ENCODE measurements around the gene CCNB1IP1.
"Not testable (repeated sequence)": the region's sequence is repeated elsewhere in the genome, so short reads cannot be mapped to it uniquely, and the experiment has no call there.

The CCNB1IP1 gene

GRCh38 chr14:20332788-20333493, at the start of gene CCNB1IP1:
CCNB1IP1 (minus strand) TSS chr14:20333279; CDS start chr14:20316523, 16,756 bp downstream.
- DNase-seq (ENCODE audit: low read depth): peak; percentile 36

GRCh38 chr14:20382526-20382925, 49.4 kb upstream of the CCNB1IP1 start:
- DNase-seq (ENCODE audit: low read depth): no peak

- no peak for DNase-seq (ENCODE audit: low read depth)
Measured at GRCh38 chr14:20381341-20381740, 48.3 kb upstream of the CCNB1IP1 start.

DNA sequence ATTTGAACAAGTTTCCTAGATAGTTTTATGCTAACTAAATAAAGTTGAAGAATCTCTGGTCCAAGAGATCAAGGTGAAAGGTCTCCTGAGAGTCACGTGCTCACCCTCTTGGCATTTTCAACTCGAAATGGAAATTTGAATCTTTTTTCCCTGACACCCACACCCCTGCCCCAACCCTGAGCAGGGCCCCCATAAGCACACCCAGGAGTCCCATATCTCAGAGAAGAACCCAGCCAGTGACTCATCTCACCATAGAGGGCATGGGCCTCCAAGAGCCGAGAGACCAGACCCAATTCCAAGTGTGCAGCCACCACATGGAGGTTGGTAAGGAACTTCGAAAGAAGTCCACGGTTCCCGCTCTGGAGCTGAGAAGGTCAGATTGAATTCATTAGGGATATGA, 47.6 kb upstream of the CCNB1IP1 start:
- no peak for DNase-seq (ENCODE audit: low read depth)

DNA sequence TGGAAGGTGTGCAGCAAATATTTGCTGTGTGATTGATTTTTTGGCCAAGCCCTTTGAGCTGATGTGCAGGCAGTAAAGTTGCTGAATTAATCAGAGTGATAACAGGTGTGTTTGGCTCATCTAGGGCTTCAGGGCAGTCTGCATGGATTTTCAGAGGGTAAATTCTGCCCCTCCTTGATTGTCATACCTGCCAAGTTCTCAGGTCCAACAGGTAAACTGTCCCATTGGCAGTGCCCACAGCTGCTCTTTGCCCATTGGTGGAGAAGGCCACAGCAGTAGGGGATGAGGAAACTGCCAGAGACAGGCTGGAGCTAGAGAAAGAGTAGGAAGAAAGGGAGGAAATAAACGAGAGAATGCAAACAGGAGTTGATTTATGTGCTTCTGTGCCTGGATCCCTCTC, 46.7 kb upstream of the CCNB1IP1 start:
- DNase-seq (ENCODE audit: low read depth): no peak

DNA sequence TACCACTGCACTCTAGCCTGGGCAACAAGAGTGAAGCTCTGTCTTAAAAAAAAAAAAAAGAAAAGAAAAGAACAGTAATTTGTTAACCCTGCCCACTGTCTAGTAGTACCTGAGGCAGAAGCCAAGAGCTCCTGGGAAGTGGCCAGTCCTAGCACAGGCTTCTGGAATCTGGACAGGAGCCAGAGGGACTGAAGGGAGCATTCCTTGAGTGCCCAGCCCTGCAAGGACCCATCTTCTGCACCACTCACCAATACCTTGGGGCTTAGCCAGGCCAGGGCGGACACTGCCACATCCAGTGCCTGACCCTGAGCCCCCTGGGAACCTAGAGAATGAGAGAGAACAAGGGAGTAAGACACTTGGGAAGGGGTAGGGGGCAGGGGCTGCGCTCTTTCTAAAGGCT, 44.1 kb upstream of the CCNB1IP1 start:
- DNase-seq (ENCODE audit: low read depth): no peak

DNA sequence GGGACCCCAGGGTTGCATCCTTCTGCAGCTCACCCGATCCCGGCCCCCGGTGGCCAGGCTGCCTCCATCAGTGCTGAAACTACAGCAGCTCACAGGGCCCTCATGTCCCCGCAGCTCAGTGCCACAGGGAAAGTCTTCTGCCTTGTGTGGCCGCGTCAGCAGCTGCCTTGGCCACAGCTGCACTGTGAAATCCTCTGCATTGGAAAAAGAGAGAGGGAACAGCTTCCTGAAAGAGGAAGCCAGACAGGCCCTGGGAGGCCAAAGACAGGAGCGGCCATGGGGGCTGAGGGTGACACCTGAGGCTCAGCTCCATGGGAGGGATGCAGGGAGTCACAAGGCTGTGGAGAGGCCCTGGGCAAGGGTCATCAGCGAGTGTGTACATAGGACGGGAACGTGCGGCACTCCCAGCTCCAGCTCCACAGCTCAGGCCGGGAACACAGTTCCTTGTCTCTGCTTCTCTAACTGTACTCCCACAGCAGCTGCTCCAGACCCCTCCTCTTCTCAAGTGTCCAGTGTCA, 43.1 kb upstream of the CCNB1IP1 start:
- no peak for DNase-seq (ENCODE audit: low read depth)

- DNase-seq (ENCODE audit: low read depth): no peak
Measured at GRCh38 chr14:20375471-20375870, 42.4 kb upstream of the CCNB1IP1 start.

DNA sequence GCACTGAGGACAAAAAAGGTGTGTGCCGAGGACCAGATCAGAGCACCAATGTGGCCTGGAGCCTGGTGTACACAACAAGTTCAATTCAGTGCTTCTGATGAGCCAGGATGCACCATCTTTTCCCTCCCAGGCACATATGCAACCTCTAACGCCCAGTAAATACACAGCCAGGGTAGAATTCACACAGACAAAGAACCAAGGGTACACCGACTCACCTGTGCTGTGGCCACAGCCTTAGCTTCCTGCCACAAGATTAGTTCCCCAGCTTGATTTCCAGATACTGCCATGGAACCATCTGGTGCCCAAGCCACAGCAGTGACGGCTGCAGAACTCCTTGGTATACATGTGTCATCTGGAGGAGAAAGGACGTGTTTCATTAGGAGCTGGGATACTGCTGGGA, 39.7 kb upstream of the CCNB1IP1 start:
- DNase-seq (ENCODE audit: low read depth): no peak

GRCh38 chr14:20365928-20366327, 32.8 kb upstream of the CCNB1IP1 start:
- no peak for DNase-seq (ENCODE audit: low read depth)

- not testable (repeated sequence) for DNase-seq (ENCODE audit: low read depth)
Measured at GRCh38 chr14:20358474-20358873, 25.4 kb upstream of the CCNB1IP1 start.

GRCh38 chr14:20356422-20356821, 23.3 kb upstream of the CCNB1IP1 start:
- DNase-seq (ENCODE audit: low read depth): no peak

DNA sequence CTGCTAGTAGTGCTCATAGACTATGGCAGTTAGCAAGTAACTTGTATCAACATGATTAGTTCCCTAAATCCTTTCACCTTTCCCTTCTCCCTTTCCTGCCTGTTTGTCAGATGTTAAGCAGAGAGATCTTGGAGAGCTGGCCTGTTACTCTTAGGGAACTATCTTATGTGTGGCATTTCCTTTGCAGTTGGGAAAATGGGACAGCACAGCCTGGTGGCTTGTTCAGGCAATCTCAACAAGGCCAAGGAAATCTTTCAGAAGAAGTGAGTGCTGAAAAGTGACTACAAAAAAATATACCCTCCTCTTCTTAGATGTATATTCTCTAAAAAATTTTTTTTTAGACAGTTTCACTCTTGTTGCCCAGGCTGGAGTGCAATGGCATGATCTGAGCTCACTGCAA, 17.8 kb upstream of the CCNB1IP1 start:
- no peak for DNase-seq (ENCODE audit: low read depth)

DNA sequence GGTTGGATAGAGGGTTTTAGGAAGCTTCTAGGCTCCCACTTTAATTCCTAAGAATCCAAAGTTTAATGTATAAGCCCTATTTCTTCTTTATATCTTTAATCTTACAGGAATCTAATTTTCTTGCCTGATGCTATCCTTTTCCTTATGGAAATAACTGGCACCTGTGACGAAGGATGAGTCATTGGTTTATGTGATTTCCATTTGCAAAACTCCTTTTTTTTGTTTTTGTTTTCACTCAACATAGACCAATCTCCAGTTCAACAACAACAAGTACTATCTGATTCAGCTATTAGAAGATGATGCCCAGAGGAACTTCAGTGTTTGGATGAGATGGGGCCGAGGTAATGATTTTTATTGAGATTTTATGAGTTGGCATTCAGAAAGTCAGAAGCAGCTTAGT, 17.2 kb upstream of the CCNB1IP1 start:
- DNase-seq (ENCODE audit: low read depth): no peak

DNA sequence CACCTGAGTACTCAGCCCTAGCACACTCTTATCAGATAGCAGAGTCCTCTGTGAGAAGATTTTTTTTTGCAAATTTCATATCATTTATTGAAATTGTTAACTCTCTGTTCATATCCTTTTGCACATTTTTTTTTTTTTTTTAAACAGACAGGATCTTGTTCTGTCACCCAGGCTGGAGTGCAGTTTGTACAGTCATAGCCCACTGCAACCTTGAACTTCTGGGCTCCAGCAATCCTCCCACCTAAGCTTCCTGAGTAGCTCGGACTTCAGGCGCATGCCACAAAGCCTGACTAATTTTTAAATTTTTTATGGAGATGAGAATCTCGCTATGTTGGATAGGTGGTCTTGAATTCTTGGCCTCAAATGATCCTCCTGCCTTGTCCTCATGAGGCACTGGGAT, 14.7 kb upstream of the CCNB1IP1 start:
- no peak for DNase-seq (ENCODE audit: low read depth)

GRCh38 chr14:20346713-20347112, 13.6 kb upstream of the CCNB1IP1 start:
- DNase-seq (ENCODE audit: low read depth): no peak

DNA sequence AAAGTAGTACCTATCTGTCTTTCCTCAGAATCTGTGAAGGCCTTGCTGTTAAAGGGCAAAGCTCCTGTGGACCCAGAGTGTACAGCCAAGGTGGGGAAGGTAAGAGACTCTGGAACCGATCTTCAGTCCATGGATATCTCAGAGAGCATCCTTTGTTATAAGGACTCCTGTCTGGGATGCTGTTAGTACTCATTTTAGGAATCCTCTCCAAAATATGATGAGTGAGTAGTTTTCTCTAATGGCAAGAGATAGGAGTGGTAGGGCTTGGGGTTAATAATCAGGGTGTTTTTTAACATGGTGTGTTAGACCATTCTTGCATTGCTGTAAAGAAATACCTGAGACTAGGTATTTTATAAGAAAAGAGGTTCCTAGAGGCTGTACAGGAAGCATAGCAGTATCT, 12.3 kb upstream of the CCNB1IP1 start:
- no peak for DNase-seq (ENCODE audit: low read depth)

DNA sequence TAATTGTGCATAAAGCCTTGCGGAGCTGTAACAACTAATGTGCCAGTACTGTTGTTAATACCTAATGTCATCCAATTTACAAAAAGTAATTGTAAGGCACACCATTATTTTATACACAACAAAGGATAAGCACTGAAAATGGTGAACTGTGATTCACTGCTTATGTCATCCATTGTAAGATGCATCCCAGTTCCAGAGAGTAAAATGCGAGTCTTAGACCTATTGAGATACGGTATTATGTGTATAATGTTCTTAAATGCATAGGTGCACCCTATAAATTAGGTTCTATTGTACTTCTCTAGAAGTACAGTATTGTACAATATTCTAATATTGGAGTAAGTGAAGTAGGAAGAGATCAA, 10.8 kb upstream of the CCNB1IP1 start:
- no peak for DNase-seq (ENCODE audit: low read depth)

DNA sequence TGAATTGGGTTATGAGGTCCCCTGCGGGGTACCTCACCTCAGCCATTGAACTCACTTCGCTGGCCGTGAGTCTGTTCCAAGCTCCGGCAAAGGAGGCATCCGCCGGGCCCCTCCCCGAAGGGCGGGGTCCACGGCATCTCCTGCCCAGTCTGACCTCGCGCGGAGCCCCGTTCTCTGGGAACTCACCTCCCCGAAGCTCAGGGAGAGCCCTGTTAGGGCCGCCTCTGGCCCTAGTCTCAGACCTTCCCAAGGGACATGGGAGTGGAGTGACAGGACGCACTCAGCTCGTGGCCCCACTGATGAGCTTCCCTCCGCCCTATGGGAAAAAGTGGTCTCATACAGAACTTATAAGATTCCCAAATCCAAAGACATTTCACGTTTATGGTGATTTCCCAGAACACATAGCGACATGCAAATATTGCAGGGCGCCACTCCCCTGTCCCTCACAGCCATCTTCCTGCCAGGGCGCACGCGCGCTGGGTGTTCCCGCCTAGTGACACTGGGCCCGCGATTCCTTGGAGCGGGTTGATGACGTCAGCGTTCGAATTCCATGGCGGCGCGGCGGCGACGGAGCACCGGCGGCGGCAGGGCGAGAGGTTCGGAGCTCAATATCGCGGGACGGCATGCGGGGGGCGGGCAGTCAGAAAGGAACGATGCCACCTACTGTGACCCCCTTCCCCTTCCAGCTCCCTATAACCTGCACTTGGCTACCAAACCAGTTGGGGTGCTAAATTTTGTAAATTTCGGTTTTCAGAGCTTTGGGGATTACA, 10.2 kb upstream of the CCNB1IP1 start, which contains the start of gene PARP2:
TSS of gene PARP2 (plus strand) at position 544 of the 770 bp plus-strand sequence. CDS start at position 551, 7 bp downstream.
- DNase-seq (ENCODE audit: low read depth): peak; percentile 83

- DNase-seq (ENCODE audit: low read depth): no peak
Measured at GRCh38 chr14:20341646-20342045, 8.6 kb upstream of the CCNB1IP1 start.

GRCh38 chr14:20341032-20341431, 8.0 kb upstream of the CCNB1IP1 start:
- DNase-seq (ENCODE audit: low read depth): not testable (repeated sequence)

GRCh38 chr14:20334017-20334416, 938 bp upstream of the CCNB1IP1 start:
- no peak for DNase-seq (ENCODE audit: low read depth)

DNA sequence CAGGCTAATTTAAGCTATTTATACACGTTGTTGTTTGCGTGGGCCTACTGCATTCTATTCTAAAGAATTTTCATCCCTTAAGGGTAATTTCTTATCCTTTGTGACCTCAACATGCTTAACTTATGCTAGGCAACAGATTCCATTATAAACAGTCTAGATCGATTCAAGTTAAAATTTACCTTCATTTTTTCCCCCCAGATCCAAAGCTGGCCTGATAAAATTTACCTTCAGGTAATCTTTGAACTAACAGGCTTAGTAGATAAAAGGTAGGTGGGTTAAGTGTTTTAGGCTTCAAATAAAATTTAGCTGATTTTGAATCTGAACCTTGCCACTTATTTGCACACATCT, 389 bp upstream of the CCNB1IP1 start:
- no peak for DNase-seq (ENCODE audit: low read depth)

DNA sequence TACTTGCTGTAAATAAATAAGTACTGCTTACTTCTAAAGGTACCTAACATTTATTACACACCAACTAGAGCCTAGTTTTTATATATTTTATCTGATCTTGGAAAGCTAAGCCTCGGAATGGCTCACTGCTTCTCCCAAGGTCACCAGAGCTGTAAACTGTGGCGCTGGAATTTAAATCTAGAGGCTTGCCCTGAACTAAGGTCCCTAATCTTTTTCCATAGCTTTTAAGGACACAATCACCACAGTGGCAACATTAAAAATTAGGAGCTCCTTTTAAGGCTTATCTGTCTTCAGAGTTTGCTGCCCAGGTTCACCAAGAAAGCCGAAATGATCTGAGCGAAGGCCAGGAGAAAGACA, 670 bp downstream of the CCNB1IP1 start:
- DNase-seq (ENCODE audit: low read depth): no peak
